ENCODE results near the gene STMN3.

DNA sequence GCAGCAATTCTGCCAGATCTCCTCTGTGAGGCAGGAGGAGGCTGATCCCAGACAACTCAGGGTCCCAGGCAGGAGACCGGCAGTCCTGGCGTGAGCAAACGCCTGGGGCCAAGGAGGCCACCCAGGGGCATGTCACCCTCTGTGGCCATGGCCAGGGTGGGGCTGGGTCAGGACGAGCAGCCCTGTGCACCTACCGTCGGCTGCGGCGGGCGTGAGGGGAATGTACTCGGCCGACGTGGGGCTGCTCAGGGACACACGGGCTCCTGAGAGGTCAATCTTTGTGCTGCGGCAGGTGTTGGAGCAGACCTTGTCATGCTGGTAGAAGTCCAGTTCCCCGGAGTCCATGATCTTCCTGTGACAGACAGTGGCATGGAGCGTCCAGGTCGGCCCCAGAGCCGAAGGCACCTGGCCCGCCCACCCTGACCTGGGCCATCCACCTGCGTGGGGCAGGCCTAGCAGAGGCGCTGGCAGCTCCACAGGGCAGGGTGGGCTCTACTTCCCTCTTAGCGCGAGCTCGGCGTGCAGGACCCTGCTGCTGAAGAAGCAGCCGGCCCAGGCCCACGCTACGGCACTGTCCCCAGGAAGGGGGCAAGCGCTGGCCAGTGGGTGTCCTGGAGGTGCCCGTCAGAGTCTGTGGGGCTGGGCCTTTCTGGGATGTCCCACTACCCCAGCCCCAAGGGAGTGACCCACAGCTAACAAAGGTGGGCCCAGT, 57.7 kb downstream of the STMN3 start:
- TF ChIP-seq, protein P1, sequence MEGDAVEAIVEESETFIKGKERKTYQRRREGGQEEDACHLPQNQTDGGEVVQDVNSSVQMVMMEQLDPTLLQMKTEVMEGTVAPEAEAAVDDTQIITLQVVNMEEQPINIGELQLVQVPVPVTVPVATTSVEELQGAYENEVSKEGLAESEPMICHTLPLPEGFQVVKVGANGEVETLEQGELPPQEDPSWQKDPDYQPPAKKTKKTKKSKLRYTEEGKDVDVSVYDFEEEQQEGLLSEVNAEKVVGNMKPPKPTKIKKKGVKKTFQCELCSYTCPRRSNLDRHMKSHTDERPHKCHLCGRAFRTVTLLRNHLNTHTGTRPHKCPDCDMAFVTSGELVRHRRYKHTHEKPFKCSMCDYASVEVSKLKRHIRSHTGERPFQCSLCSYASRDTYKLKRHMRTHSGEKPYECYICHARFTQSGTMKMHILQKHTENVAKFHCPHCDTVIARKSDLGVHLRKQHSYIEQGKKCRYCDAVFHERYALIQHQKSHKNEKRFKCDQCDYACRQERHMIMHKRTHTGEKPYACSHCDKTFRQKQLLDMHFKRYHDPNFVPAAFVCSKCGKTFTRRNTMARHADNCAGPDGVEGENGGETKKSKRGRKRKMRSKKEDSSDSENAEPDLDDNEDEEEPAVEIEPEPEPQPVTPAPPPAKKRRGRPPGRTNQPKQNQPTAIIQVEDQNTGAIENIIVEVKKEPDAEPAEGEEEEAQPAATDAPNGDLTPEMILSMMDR (IDR thresholded peaks at IDR 0.05): no peak
- TF ChIP-seq POLR2A (IDR thresholded peaks at IDR 0.05): no peak

All from lower leg skin (tissue), 3 donors.